SK-N-SH (cell line): ENCODE measurements around the gene KLLN. TPM values are rescaled to one million over a fixed set of nuclear protein-coding genes. Genes with fewer than 3 reads are reported as not detected.

Experiments used
- CTCF ChIA-PET: fragments of 300-600, 350-600 bp; formaldehyde crosslinking; extraction: SDS; loops from one replicate; lab custom pipeline; 2021; lab: Yijun Ruan, JAX
- POLR2A ChIA-PET: fragments of 350-600 bp; sonication (Branson Sonifier 250); formaldehyde crosslinking; extraction: SDS; loops from one replicate; lab custom pipeline; 2020; ENCODE audit warnings: antibody characterized with exemption, inconsistent platforms; lab: Yijun Ruan, JAX
- DNase-seq: peaks from one replicate; pipeline ENCODE4 v3.0.0; 2012
- H2AFZ ChIP-seq: fragments of 200-600 bp; sonication (generic); 2 replicates; pipeline ENCODE4 v1.8.1; 2016; ENCODE audit warnings: antibody characterized with exemption, mild to moderate bottlenecking, low read depth
- H3F3A ChIP-seq: fragments of 200-600 bp; sonication (generic); replicated peaks from 2 replicates; pipeline ENCODE3; 2016; ENCODE audit warnings: antibody characterized with exemption, mild to moderate bottlenecking; ENCODE audit not compliant: insufficient read depth
- H3K27ac ChIP-seq, 2 experiments: fragments of 200-500 bp in 1 of 2; fragments of 200-600 bp in 1 of 2; sonication (Bioruptor generic) in 1 of 2; sonication (generic), shearing (Covaris generic) in 1 of 2; 2 replicates each; pipeline versions ENCODE4 v1.5.1 to v1.6.1; 2014 to 2016; ENCODE audit warnings: low read depth in 2 of 2, inconsistent platforms in 1 of 2, low read length in 1 of 2, mild to moderate bottlenecking in 1 of 2, mixed read lengths in 1 of 2
- H3K27me3 ChIP-seq: fragments of 200-600 bp; sonication (generic), shearing (Covaris generic); 2 replicates; pipeline ENCODE4 v1.6.1; 2016; ENCODE audit warnings: mixed run types; ENCODE audit not compliant: insufficient read depth
- H3K36me3 ChIP-seq, 2 experiments: fragments of 200-500 bp in 1 of 2; fragments of 200-600 bp in 1 of 2; sonication (Bioruptor generic) in 1 of 2; sonication (generic) in 1 of 2; replicated peaks in 1 of 2; 2 replicates each; pipeline versions ENCODE3 to v1.5.1; 2014 to 2016; ENCODE audit warnings: low read length in 1 of 2, mild to moderate bottlenecking in 1 of 2; ENCODE audit not compliant: insufficient read depth in 2 of 2, control insufficient read depth in 1 of 2
- H3K4me1 ChIP-seq, 2 experiments: fragments of 200-500 bp in 1 of 2; fragments of 200-600 bp in 1 of 2; sonication (Bioruptor generic) in 1 of 2; sonication (generic), shearing (Covaris generic) in 1 of 2; 2 replicates each; pipeline versions ENCODE4 v1.5.1 to v1.6.1; 2014 to 2016; ENCODE audit warnings: low read depth in 1 of 2, low read length in 1 of 2, mixed run types in 1 of 2; ENCODE audit not compliant: insufficient read depth in 2 of 2, control insufficient read depth in 1 of 2
- H3K4me2 ChIP-seq: fragments of 200-600 bp; sonication (generic), shearing (Covaris generic); 2 replicates; pipeline ENCODE4 v1.6.1; 2017; ENCODE audit warnings: mixed run types
- H3K4me3 ChIP-seq, 2 experiments: fragments of 200-500 bp in 1 of 2; fragments of 200-600 bp in 1 of 2; sonication (Bioruptor generic) in 1 of 2; sonication (generic), shearing (Covaris generic) in 1 of 2; 2 replicates each; pipeline versions ENCODE4 v1.5.1 to v1.8.1; 2014 to 2016; ENCODE audit warnings: low read depth in 2 of 2, inconsistent platforms in 1 of 2, low read length in 1 of 2, mild to moderate bottlenecking in 1 of 2, mixed read lengths in 1 of 2, moderate library complexity in 1 of 2
- H3K79me2 ChIP-seq: fragments of 200-600 bp; sonication (generic); 2 replicates; pipeline ENCODE4 v1.8.1; 2017; ENCODE audit warnings: mild to moderate bottlenecking; ENCODE audit not compliant: insufficient read depth
- H3K9ac ChIP-seq: fragments of 200-600 bp; sonication (generic); 2 replicates; pipeline ENCODE4 v1.6.1; 2017; ENCODE audit warnings: mixed run types
- H3K9me2 ChIP-seq: fragments of 200-600 bp; sonication (generic); 2 replicates; pipeline ENCODE4 v1.6.1; 2017; ENCODE audit warnings: mixed run types
- H3K9me3 ChIP-seq: fragments of 200-600 bp; sonication (generic); 2 replicates; pipeline ENCODE4 v1.6.1; 2017; ENCODE audit warnings: mixed run types, mild to moderate bottlenecking, moderate library complexity
- H4K20me1 ChIP-seq: fragments of 200-600 bp; sonication (generic); 2 replicates; pipeline ENCODE4 v1.6.1; 2017; ENCODE audit warnings: mild to moderate bottlenecking, mixed run types; ENCODE audit not compliant: insufficient read depth
- CHD2 ChIP-seq: fragments of 150-350 bp; IDR thresholded peaks from 2 replicates; pipeline ENCODE4 v1.6.1; 2018; ENCODE audit warnings: low read length; ENCODE audit not compliant: partially characterized antibody
- GABPA ChIP-seq: IDR thresholded peaks from 2 replicates; pipeline ENCODE4 v1.4.0; 2012; ENCODE audit warnings: low read depth, mild to moderate bottlenecking
- MXI1 ChIP-seq: IDR thresholded peaks from 2 replicates; pipeline ENCODE4 v1.6.1; 2012; ENCODE audit warnings: mild to moderate bottlenecking, low read depth, low read length, improper control_type of control experiment
- NRF1 ChIP-seq: IDR thresholded peaks from 2 replicates; pipeline ENCODE4 v1.6.1; 2012; ENCODE audit warnings: low read depth, mild to moderate bottlenecking, low read length
- POLR2AphosphoS5 ChIP-seq: IDR thresholded peaks from 2 replicates; pipeline ENCODE4 v1.6.1; 2012; ENCODE audit warnings: low read depth, low read length
- RCOR1 ChIP-seq: fragments of 150-350 bp; IDR thresholded peaks from 2 replicates; pipeline ENCODE4 v1.6.1; 2017; ENCODE audit warnings: antibody characterized with exemption, low read length
- WGBS: methylation state at CpG from one replicate; pipeline ENCODE4 v1.1.6; 2017; ENCODE audit warnings: low lambda C conversion rate; 5-methylcytosine and 5-hydroxymethylcytosine counted together
- polyA plus RNA-seq, 3 experiments: library from polyadenylated mRNA; depleted of rRNA; stranded (reverse); fragments of >200 nt; gene quantifications; 2 replicates each; pipeline ENCODE4 v1.2.3, GENCODE V29; 2012
- TF ChIP-seq, protein P1 (sequence below): fragments of 200-600 bp; sonication (generic); IDR thresholded peaks from 2 replicates; pipeline ENCODE4 v1.6.1; 2017; ENCODE audit warnings: antibody characterized with exemption, mild to moderate bottlenecking, moderate library complexity
- TF ChIP-seq, protein P2 (sequence below): fragments of 150-350 bp; IDR thresholded peaks from 2 replicates; pipeline ENCODE4 v1.6.1; 2017; ENCODE audit warnings: antibody characterized with exemption, low read length, low read depth, borderline replicate concordance
- TF ChIP-seq, protein P3 (sequence below): fragments of 150-350 bp; IDR thresholded peaks from 2 replicates; pipeline ENCODE4 v1.6.1; 2016; ENCODE audit warnings: mild to moderate bottlenecking, low read depth, low read length

Gene KLLN
- polyA plus RNA-seq, 1 of the 3 experiments (the other 2 are of a cell fraction): 1.2 TPM

DNA sequence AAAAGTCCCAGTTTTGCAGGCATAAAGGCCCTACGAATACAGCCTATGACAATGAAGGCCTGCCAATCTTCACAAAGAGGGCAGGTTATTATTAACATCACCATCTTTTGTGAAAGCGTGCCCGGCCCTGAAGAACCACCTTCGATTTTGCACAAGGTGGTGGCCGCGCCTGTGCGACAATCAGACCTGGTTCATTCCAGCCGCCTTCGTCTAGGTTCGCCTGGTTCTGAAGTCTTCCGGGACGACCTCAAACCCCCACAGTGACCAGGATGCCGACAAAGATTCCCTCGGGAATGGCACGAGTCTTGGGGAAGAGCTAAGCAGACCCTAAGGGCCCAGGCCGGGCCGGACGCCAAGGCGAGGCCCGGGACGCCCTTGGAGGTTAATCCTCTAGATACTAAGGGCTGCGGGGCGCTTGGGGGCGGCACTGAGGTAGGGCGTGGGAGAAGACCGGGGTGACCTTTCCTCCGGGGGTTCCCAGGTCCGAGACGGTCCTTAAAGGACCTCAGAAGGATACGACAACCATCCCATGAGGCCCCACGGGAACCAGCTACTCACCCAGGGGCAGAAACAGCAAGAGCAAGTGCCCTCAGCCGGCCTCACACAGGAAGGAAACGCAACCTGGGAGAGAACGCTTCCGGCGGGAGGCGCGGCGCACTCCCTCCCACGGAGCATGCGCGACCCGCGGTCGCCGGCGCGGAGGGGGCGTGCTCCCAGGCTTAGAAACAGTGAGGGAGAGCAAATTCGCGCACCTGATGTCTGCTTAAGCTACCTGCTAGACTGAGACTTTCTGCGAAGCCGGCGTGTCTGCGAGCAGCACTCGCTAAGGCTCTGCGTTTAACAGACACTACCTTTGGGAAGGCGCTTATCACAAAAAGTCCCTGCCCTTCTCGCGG is 45.5 kb downstream of the KLLN start, which contains the start of gene ATAD1 (continued):
- TF ChIP-seq, protein P1, sequence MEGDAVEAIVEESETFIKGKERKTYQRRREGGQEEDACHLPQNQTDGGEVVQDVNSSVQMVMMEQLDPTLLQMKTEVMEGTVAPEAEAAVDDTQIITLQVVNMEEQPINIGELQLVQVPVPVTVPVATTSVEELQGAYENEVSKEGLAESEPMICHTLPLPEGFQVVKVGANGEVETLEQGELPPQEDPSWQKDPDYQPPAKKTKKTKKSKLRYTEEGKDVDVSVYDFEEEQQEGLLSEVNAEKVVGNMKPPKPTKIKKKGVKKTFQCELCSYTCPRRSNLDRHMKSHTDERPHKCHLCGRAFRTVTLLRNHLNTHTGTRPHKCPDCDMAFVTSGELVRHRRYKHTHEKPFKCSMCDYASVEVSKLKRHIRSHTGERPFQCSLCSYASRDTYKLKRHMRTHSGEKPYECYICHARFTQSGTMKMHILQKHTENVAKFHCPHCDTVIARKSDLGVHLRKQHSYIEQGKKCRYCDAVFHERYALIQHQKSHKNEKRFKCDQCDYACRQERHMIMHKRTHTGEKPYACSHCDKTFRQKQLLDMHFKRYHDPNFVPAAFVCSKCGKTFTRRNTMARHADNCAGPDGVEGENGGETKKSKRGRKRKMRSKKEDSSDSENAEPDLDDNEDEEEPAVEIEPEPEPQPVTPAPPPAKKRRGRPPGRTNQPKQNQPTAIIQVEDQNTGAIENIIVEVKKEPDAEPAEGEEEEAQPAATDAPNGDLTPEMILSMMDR: peak; percentile 47
- TF ChIP-seq RCOR1 (peak; percentile 5; the same call in 1 of the 2 replicates), NRF1 (peak; percentile 86), MXI1 (peak; percentile 80), CHD2 (peak; percentile 61), POLR2AphosphoS5 (peak; percentile 87)
- TF ChIP-seq, protein P2, sequence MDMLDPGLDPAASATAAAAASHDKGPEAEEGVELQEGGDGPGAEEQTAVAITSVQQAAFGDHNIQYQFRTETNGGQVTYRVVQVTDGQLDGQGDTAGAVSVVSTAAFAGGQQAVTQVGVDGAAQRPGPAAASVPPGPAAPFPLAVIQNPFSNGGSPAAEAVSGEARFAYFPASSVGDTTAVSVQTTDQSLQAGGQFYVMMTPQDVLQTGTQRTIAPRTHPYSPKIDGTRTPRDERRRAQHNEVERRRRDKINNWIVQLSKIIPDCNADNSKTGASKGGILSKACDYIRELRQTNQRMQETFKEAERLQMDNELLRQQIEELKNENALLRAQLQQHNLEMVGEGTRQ: no peak
- TF ChIP-seq, protein P3, sequence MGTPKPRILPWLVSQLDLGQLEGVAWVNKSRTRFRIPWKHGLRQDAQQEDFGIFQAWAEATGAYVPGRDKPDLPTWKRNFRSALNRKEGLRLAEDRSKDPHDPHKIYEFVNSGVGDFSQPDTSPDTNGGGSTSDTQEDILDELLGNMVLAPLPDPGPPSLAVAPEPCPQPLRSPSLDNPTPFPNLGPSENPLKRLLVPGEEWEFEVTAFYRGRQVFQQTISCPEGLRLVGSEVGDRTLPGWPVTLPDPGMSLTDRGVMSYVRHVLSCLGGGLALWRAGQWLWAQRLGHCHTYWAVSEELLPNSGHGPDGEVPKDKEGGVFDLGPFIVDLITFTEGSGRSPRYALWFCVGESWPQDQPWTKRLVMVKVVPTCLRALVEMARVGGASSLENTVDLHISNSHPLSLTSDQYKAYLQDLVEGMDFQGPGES: no peak

DNA sequence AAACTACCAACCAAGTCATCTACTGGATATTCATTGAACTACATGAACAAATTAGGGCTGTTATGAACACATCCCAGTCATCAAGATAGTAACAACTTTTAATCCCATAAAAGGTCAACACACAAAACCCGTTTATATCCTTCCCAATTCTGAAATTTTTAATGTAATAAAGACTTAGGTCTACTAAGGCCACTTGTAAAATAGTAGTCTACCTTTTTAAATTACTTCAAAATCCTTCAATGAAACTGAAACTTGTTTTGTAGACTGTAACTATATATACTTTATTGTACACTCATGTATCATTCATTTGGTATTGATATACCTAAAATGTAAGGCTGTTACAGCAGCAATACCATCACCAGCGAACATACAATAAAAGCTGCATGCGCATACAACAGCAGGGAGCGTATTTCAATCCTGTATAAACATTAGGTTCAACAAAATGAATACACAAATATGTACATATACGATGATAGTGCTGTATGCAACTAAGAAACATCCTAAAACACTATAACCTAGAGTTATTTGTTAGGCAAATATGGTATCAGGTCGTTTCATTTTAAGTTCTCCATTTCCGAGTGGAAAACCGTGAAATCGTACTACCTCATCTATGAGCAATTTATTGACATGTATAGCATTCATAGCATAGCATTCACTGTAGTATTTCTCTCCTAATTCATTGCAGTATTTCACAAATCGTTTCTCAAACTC is 46.3 kb downstream of the KLLN start:
- no peaks in the 10 kb centered on the region for H3K27me3 ChIP-seq
- TF ChIP-seq GABPA: no peak
- H3F3A ChIP-seq: peaks cover 17% of the 10 kb centered on the region
- H3K4me2 ChIP-seq: peak overlapping the region; percentile 86
- H4K20me1 ChIP-seq: peaks cover 19% of the 10 kb centered on the region
- H3K9me2 ChIP-seq: no peaks in the 10 kb centered on the region; the same call in 1 of the 2 replicates
- H3K4me3 ChIP-seq: peak overlapping the region; percentile 86 to 94
- peak overlapping the region; percentile 90 for H3K9ac ChIP-seq
- WGBS: 6% methylated on average over 10 of the region's 10 CpGs
- H3K9me3 ChIP-seq: no peaks in the 10 kb centered on the region
- peak overlapping the region; percentile 91 to 95 for H3K27ac ChIP-seq
- CTCF ChIA-PET: interaction anchor here (0.6 to 1.7 kb wide), 5 partner anchors 22 to 735 kb away, joined by 3 to 5 read pairs (median 3); no protein-coding TSS in a partner anchor
- POLR2A ChIA-PET: interaction anchor here (1.0 to 1.8 kb wide), 2 partner anchors 46 to 126 kb away, joined by 3 to 11 read pairs; partner anchors contain the start of genes KLLN and PTEN
- H3K36me3 ChIP-seq: peaks cover 21 to 24% of the 10 kb centered on the region in 2 experiments
- peaks cover 10 to 12% of the 10 kb centered on the region in 2 experiments; a peak in 3 of 4 replicates for H3K4me1 ChIP-seq
- peaks cover 57% of the 10 kb centered on the region for H3K79me2 ChIP-seq
- no peak overlapping the region for H2AFZ ChIP-seq
- DNase-seq: no peak
